WERI-Rb-1 (cell line): ENCODE data around the gene LHFPL6.
A peak's percentile ranks its signal among the peaks of the same experiment; 100 is the strongest.

Experiments used
- DNase-seq: peaks from one replicate; pipeline ENCODE4 v3.0.0-alpha.2; 2020
- H3K27ac ChIP-seq: fragments of 250-450 bp; sonication (Bioruptor Pico); 2 replicates; pipeline ENCODE4 v1.5.1; 2020; ENCODE audit warnings: mild to moderate bottlenecking, moderate library complexity
- H3K27me3 ChIP-seq: fragments of 250-450 bp; sonication (Bioruptor Pico); 2 replicates; pipeline ENCODE4 v1.5.1; 2021; ENCODE audit warnings: mild to moderate bottlenecking, low read depth, moderate library complexity; ENCODE audit not compliant: insufficient read depth, severe bottlenecking
- H3K36me3 ChIP-seq: fragments of 250-450 bp; sonication (Bioruptor Pico); 2 replicates; pipeline ENCODE4 v1.5.1; 2020; ENCODE audit warnings: mild to moderate bottlenecking, moderate library complexity
- H3K4me3 ChIP-seq: 2 replicates; pipeline ENCODE4 v1.5.1; 2011; ENCODE audit warnings: low read depth, mild to moderate bottlenecking, control low read depth, low read length
- H3K9me3 ChIP-seq: fragments of 250-450 bp; sonication (Bioruptor Pico); 2 replicates; pipeline ENCODE4 v1.5.1; 2021; ENCODE audit warnings: mild to moderate bottlenecking, moderate library complexity; ENCODE audit not compliant: severe bottlenecking
- CTCF ChIP-seq: IDR thresholded peaks from 2 replicates; pipeline ENCODE4 v1.5.1; 2011; ENCODE audit warnings: low read depth, mild to moderate bottlenecking, control low read depth, inconsistent platforms, low read length

Gene LHFPL6

DNA sequence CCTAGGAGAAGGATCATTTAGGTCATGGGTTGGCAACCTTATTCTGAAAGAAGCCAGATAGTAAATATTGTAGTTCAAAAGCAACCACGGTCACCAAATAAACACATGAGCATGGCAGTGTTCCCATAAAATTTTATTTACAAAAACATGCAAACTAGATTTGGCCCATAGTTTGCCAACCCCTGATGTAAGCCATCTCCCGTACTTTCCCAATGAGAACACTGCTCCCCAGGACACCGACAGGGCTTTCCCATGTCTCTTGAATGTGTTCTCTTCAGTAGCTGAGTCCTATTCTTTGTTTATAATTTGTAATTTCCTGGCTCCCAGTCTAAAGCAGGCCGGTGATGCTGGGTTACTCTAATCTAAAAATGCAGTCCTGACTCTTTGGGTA lies 239.6 kb downstream of the LHFPL6 start:
- H3K36me3 ChIP-seq, result no peaks in the 10 kb centered on the region

DNA sequence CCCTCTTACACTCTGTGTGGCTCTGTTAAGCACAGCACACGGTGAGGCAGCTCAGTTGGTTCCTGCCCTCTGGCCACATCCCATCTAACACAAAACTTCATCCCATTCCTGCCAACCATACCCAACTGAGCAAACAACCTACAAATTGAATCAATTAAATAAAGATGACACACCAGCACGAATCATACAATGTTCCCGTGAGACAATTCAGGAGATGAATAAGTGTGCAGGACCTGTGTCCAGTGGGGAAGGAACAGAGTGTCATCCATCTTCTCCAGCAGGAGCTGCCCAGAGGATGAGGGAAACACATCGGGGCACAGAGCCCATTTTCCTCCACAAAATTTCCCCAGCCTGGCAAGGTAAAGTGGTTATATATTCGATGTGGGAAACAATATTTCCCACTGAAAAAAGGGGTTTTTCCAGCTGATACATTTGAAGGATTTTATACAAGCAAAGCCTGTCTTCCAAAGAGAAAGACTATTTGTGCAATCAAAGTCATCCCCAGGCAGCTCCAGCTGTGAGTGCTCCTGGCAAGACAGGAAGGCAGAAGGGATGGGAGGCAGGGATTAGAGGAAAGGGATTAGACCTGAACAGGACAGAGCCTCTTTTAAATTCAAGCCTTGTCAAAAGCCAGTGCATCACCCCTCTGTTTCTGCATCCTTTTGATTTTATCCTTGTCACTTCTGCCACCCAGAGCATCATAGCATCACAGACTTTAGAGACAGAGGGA lies 240.2 kb downstream of the LHFPL6 start:
- Histone ChIP-seq H3K36me3 (no peaks in the 10 kb centered on the region), H3K27ac (no peak overlapping the region), H3K27me3 (no peaks in the 10 kb centered on the region), H3K9me3 (no peaks in the 10 kb centered on the region), H3K4me3 (no peak overlapping the region)
- no peak for TF ChIP-seq CTCF
- DNase-seq, result peak; percentile 8

More for the DNA sequence above, 239.6 kb downstream of the LHFPL6 start:
- Histone ChIP-seq H3K27ac (no peak overlapping the region), H3K9me3 (no peaks in the 10 kb centered on the region), H3K27me3 (no peaks in the 10 kb centered on the region), H3K4me3 (no peak overlapping the region)
- DNase-seq, result no peak
- no peak for TF ChIP-seq CTCF

DNA sequence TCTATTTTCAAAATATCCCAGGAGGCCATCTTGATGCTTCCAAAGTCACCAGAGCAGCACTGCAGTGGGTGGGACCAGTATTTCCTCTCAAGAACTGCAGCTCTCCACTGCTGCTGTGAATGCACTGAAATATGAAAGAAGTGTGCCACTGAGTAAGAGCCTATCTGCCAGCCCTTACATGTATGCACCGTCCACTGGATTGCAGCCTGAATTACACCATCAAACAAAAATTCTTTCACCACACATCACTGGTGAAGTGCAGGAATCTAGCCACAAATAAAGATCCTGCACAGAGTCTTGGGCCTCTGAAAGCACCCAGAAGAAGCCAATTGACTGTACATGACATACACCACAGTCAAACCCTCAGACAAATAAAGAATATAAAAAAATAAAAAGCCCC lies 249.0 kb downstream of the LHFPL6 start:
- no peak for DNase-seq
- TF ChIP-seq CTCF, result no peak
- Histone ChIP-seq H3K27me3 (no peaks in the 10 kb centered on the region), H3K4me3 (no peak overlapping the region), H3K27ac (no peak overlapping the region), H3K36me3 (no peaks in the 10 kb centered on the region), H3K9me3 (no peaks in the 10 kb centered on the region)

DNA sequence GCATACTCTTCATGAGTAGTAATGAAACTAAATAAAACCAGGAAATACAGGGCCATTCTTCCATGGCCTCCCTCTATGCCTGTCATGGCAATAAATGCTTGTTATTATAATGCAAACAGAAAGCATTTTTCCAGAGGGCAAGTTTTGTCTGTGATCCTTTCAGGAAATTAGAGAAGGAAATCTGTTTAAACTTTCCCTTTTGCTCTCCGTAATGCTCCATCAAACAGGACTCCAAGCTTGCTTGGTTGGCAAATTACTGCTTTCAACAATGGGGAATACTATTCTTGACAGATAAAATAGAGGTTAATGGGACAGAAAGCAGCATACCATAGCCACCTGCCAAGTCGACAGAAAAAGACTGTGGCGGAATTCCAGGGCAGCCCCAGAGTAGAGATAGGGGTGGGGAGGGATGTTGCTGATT lies 252.5 kb downstream of the LHFPL6 start:
- no peak for DNase-seq
- H3K27me3 ChIP-seq, result no peaks in the 10 kb centered on the region
- H3K27ac ChIP-seq, result no peak overlapping the region
- H3K9me3 ChIP-seq, result no peaks in the 10 kb centered on the region
- no peak for TF ChIP-seq CTCF
- H3K4me3 ChIP-seq, result no peak overlapping the region
- H3K36me3 ChIP-seq, result no peaks in the 10 kb centered on the region

GRCh38 chr13:39349391-39349960 lies 253.5 kb downstream of the LHFPL6 start:
- H3K27ac ChIP-seq, result no peak overlapping the region
- no peaks in the 10 kb centered on the region for H3K36me3 ChIP-seq
- no peak for DNase-seq
- H3K4me3 ChIP-seq, result no peak overlapping the region
- no peaks in the 10 kb centered on the region for H3K27me3 ChIP-seq
- no peaks in the 10 kb centered on the region for H3K9me3 ChIP-seq
- TF ChIP-seq CTCF, result no peak
